BE2C (cell line): Measurements from ENCODE around the gene CFAP97D2.

Source experiments
- DNase-seq: peaks from one replicate; pipeline ENCODE4 v3.0.0-alpha.2; 2020
- H3K27me3 ChIP-seq: fragments of 250-450 bp; sonication (Bioruptor Pico); 2 replicates; pipeline ENCODE4 v1.5.1; 2020; ENCODE audit warnings: mild to moderate bottlenecking
- H3K36me3 ChIP-seq: fragments of 250-450 bp; sonication (Bioruptor Pico); 2 replicates; pipeline ENCODE4 v1.5.1; 2020; ENCODE audit warnings: mild to moderate bottlenecking
- H3K4me1 ChIP-seq: fragments of 250-450 bp; sonication (Bioruptor Pico); 2 replicates; pipeline ENCODE4 v1.5.1; 2020
- H3K4me3 ChIP-seq: 2 replicates; pipeline ENCODE4 v1.5.1; 2011; ENCODE audit warnings: low read depth, low read length
- H3K9me3 ChIP-seq: fragments of 250-450 bp; sonication (Bioruptor Pico); 2 replicates; pipeline ENCODE4 v1.5.1; 2020
- CTCF ChIP-seq: IDR thresholded peaks from 2 replicates; pipeline ENCODE4 v1.5.1; 2012; ENCODE audit warnings: mild to moderate bottlenecking, low read depth, low read length

The CFAP97D2 gene

DNA sequence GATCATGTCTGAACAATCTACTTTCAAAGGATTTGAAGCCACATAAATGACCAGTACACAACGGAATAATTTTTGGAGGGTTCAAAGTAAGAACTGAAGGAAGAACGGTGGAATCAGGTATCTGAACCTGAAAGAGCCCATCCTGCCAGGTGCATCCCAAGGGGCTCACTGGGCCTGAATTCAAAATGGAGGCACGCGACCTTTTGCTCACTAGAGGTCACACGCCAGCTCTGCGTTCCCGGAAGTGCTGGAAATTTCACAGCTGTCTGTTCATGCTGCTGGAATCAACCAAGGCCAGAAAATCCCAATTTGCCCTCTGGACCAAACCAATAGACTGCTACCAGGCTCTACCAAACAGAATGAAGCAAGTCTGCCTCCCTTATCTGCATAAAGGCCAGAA, 42.5 kb upstream of the CFAP97D2 start:
- no peak for TF ChIP-seq CTCF
- Histone ChIP-seq H3K9me3 (no peaks in the 10 kb centered on the region), H3K36me3 (no peaks in the 10 kb centered on the region), H3K4me3 (no peak overlapping the region), H3K27me3 (no peaks in the 10 kb centered on the region), H3K4me1 (peaks cover 3% of the 10 kb centered on the region; the same call in 1 of the 2 replicates)
- DNase-seq: no peak

DNA sequence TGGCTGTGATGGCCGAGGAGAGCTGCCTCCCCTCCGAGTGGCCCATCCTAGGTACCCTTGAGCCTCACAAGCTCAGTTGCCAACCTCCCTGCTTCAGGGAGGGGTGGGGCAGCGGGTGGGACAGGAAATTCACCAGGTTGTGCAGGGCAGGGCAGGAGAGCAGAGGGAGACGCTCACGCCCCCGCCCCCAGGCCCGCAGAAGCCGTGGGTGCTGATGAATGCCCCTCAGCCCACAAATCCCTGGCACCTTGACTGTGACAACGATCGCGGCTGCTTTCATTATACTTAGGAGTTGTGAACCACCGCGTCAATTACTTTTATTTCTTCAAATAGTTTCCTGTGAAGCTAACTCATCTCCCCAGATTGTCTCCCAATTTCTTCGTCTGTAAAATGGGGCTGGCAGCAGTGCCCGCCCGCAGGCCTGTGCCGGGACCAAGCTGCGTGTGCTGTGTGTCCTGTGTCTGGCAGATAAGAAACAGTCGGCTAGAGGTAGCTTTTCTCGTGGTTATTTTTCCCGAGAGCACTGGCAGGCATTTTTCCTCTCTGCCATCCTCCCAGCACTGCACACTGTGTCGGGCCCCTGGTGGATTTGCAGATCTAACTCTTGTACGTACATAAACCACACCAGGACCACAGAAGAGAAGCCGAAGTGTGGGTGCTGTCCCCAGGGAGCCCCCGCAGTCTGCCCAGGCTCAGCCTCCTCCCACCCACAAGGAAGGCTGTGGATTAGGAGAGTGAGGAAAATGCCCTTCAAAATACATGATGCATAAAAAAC, 38.7 kb upstream of the CFAP97D2 start:
- TF ChIP-seq CTCF: no peak
- peak overlapping the region; percentile 16; the same call in 1 of the 2 replicates for H3K4me3 ChIP-seq
- no peaks in the 10 kb centered on the region for H3K9me3 ChIP-seq
- H3K36me3 ChIP-seq: no peaks in the 10 kb centered on the region
- H3K27me3 ChIP-seq: no peaks in the 10 kb centered on the region
- no peak for DNase-seq
- peaks cover 3% of the 10 kb centered on the region; the same call in 1 of the 2 replicates for H3K4me1 ChIP-seq

DNA sequence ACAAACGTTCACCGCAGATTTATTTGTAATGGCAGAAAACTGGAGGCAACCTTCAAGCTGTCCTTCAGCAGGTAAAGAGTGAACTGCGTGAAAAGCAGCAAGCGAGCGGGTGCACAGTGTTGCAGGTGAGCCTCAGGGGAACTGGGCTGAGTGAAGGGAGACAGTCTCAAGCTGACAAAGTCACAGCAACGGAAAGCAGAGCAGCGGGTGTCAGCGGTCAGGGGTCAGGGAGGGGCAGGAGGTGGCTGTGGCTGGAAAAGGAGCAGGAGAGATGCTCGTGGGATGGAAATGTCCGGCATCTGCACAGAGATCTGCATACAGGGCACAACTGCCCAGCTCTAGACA, 38.2 kb upstream of the CFAP97D2 start:
- no peak for TF ChIP-seq CTCF
- Histone ChIP-seq H3K4me3 (no peak overlapping the region; the same call in 1 of the 2 replicates), H3K4me1 (peaks cover 3% of the 10 kb centered on the region; the same call in 1 of the 2 replicates), H3K9me3 (no peaks in the 10 kb centered on the region), H3K27me3 (no peaks in the 10 kb centered on the region), H3K36me3 (no peaks in the 10 kb centered on the region)
- no peak for DNase-seq

- no peak for TF ChIP-seq CTCF
- Histone ChIP-seq H3K9me3 (no peaks in the 10 kb centered on the region), H3K27me3 (no peaks in the 10 kb centered on the region), H3K36me3 (no peaks in the 10 kb centered on the region), H3K4me3 (no peak overlapping the region), H3K4me1 (peaks cover 3% of the 10 kb centered on the region; the same call in 1 of the 2 replicates)
- no peak for DNase-seq
These were observed 37.6 kb upstream of the CFAP97D2 start for GRCh38 chr13:114141261-114141996.

DNA sequence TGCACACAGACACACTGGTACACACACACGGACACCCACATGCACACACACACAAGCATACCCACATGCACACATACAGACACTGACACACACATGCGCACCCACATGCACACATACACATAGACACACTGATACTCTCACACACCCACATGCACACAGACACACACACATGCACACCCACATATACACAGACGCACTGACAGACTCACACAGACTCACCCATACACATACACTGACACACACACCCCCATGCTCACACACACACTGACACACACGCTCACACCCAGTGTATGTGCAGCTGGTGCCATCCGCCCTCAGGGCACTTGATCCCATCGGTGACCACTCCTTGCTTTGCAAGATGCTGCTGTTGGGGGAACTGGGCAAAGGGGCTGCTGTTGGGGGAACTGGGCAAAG, 36.9 kb upstream of the CFAP97D2 start:
- no peak overlapping the region for H3K4me3 ChIP-seq
- TF ChIP-seq CTCF: no peak
- H3K27me3 ChIP-seq: no peaks in the 10 kb centered on the region
- no peaks in the 10 kb centered on the region for H3K9me3 ChIP-seq
- H3K4me1 ChIP-seq: peaks cover 3% of the 10 kb centered on the region; the same call in 1 of the 2 replicates
- no peak for DNase-seq
- no peaks in the 10 kb centered on the region for H3K36me3 ChIP-seq
